ENCODE data around the gene OXCT2.
"Not testable (repeated sequence)": the region's sequence is repeated elsewhere in the genome, so short reads cannot be mapped to it uniquely, and the experiment has no call there.

OXCT2 gene

DNA sequence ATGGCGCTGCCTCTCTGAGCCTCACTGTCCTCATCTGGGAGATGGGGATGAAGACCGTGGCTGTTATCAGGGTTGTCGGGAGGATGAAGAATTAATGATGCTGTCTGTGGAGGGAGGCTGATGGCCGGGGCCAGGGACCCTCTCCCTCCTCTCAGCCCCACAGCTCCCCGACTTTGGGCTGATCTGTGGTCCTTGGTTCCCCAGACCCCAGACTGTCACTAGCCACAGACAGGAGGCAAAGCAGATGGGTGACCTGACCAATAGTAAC lies 15.9 kb upstream of the OXCT2 start:
- FAIRE-seq: not testable (repeated sequence)

DNA sequence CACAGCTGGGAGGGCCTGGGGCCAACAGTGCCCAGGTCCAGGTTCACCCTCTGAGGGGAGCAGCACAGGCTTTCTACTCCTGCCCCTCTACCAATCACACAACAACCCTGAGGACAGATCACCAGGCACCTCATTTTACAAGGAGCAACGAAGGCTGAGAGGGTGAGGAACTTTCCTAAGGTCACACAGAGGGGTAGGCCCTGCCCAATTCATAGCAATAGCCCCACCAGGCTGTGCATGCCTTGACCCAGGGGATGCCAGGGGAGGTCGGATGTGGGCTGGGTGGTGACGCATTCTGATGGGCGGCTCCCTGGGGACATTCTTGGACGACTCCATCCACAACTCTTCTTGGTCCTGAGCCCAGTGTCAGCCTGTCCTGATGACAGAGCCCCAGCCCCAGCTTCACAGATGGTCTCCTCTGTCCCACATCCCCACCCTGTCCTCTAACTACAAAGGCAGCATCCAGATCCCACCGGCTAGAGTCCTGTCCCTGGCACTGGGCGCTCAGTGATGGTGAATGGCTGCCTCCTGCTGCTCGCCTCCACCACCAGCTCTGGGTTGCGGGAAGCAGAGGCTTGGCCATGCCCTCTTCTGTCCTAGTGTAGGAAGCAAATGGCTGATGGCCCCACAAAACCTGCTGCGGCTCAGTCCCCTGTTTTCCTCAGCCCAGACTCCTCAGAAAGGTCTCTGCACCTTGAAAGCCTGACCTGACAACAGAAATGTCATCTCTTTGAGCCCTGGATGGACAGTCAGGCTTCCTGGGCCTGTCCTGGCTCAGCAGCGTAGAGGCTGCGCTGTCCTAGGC lies 15.4 kb upstream of the OXCT2 start:
- FAIRE-seq: not testable (repeated sequence)

DNA sequence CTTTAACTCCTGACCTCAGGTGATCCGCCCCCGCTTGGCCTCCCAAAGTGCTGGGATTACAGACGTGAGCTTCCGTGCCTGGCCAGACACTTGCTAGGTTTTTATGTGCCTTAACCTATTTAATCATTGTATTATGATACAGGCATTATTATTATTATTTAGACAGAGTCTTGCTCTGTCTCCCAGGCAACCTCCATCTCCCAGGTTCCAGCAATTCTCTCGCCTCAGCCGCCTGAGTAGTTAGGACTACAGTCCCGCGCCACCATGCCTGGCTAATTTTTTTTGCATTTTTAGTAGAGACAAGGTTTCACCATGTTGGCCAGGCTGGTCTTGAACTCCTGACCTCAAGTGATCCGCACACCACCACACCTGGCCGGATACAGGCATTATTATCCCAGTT lies 11.5 kb upstream of the OXCT2 start:
- FAIRE-seq: not testable (repeated sequence)

DNA sequence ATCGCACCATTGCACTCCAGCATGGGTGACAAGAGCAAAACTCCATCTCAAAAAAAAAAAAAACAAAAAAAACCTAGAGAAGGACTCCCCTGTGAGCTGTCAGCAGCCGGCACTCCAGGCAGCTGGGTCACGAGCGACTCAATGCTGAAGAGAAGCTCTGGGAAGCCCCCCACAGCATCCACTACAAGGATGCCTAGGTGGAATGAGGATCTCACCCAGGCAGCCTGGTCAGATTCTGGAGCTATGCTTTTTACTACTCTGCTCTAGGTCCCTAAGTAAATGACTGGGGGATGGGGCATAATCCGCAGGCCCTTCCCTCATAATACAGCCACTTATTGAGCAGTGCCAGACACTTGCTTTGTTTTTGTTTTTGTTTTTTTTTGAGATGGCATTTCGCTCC lies 11.0 kb upstream of the OXCT2 start:
- FAIRE-seq: no peak

DNA sequence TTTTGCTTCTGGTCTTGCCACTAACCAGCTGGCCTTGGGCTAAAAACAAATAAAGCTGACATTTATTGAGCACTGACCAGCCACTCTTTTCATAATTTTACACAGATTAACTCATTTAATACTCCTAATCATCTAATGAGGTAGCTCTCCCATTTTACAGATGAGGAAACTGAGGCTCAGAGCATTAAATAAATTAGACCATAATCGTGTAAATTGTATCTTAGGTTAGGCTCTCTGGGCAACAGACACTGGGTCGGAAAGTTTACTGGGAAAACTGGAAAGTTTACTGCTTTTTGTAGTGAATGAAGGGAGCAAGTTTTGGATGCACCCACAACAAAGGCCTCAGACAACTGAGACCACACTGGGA lies 10.2 kb upstream of the OXCT2 start:
- FAIRE-seq: no peak

DNA sequence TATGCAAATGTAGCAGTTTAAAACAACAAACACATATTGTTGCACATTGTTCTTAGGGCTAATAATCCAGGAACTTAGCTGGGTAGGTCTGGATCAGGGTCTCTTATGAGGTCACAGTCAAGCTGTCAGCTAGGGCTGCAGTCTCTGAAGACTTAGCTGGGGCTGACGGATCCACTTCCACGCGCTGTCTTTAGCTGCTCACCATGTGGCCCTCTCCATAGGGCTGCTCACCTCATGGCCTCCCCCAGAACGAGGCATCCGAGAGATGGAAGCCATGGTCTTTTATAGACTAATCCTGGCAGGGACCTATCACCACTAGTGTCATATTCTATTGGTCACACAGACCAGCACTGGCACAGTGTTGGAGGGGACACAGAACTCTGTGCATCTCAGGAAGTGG lies 8.7 kb upstream of the OXCT2 start:
- no peak for FAIRE-seq

DNA sequence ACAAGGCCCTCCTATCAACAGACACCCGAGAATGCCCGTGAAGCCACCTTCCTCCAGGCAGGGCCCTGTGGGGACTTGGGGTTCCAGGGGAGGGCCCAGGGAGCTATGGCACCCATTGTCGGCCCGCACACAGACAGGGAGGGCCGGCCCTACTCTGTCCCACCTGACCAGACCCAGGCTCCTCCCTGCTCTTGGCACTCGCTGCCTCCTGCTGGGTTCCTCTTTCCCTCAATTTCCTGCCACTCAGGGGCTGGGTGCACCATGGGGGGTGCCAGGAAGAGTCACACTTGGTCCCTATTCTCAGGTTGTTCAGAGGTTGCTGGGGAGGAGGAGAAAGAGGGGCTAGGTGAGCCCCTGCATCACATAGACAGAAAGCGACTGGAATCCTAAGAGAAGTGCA lies 8.0 kb upstream of the OXCT2 start:
- FAIRE-seq: no peak

DNA sequence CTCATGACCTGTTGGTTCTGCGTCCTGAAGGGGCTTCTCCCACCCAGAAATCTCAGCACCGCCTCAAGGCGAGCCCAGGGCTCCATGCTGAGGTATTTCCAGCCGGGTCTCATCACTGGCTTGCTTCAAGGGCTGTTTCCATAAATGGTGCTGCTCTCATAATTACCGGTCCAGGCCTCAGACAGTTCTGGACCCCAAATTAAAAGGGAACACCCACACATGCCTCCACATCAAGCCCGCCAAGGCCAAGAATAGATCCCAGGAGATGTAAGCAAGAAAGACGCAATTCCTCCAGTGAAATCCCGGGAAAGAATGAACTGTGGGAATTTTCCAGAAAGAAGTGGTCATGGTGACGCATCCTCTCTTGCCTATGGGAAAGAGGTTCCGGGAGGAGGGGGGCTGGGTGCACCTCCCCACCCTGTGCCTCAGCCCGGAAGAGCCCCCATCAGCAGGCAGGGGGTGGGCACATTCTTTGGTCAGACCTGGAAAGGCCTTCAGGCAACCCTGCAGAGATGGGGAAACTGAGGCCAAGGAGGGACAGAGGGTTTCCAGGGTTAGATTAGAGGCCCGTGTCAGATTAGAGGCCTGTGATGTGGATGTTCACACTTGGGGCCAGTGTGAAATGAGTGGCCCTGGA lies 7.4 kb upstream of the OXCT2 start:
- not testable (repeated sequence) for FAIRE-seq

DNA sequence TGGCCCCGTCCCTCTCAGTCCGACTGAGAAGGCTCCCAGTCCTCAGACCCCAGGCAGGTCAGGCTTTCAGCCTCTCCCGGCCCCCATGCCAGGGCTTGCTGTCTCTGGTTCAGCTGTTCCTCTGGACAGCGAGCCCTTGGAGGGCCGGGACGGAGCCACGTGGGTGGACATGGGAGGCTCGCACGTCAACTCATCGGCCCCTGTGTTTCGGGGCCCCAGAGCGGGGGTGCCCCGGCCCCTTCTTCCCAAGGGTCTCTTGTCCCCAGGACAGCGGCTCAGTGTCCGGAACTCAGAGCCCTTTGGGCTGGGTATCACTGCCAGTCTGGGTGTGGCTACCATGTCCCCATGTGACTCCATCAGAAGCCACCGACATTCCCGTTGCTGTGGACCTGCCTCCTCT lies 6.7 kb upstream of the OXCT2 start:
- FAIRE-seq: not testable (repeated sequence)

DNA sequence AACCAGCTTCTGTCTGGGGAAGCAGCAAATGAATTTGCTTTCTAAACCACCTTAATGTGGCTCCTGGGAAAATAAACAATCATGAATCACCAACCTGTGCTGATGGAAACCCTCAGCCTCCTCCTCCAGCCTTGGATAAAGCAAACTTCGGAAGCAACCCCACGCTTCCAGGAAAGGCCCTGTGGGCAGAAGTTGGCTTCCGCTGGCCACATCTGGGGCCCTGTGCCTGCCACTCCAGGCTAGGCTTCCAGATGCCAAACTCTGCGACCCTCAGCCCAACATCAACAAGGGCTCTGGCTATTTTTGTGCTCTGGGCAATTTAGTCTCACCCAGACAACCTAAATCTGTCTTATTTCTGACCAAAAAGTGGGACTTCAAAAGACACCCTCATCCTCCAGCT lies 6.2 kb upstream of the OXCT2 start:
- no peak for FAIRE-seq

DNA sequence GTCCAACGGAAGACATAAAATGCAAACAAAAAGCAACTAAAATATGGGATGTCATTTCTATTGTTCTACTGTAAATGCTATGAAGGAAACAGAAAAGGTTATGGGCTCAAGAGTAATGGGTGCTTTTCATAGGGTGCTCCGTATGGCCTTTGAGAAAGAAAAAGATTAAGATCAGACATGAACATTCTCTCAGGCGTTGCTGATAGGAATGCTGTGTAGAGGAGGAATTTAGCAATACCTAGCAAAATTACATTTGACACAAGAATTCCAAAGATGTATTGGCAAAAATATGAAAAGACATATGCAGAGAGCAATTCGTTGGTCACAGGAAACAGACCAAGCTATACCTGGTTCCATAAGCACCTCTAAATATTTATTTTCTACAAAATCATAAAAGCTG lies 5.7 kb upstream of the OXCT2 start:
- no peak for FAIRE-seq

DNA sequence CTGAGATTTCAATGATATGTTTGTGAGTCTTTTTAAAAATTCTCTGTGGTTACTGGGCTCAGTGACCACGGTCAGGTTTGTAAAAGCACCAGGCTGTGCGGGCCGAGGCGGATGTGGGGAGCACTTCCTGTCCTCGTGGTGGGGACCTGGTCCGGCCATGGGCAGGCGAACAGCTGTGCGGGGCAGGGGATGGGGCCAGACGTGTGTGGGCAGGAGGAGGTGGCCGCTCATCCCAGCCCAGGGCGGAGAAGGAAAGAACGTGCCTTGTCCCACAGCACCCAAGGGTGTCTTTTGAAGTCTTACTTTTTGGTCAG lies 5.2 kb upstream of the OXCT2 start:
- no peak for FAIRE-seq

DNA sequence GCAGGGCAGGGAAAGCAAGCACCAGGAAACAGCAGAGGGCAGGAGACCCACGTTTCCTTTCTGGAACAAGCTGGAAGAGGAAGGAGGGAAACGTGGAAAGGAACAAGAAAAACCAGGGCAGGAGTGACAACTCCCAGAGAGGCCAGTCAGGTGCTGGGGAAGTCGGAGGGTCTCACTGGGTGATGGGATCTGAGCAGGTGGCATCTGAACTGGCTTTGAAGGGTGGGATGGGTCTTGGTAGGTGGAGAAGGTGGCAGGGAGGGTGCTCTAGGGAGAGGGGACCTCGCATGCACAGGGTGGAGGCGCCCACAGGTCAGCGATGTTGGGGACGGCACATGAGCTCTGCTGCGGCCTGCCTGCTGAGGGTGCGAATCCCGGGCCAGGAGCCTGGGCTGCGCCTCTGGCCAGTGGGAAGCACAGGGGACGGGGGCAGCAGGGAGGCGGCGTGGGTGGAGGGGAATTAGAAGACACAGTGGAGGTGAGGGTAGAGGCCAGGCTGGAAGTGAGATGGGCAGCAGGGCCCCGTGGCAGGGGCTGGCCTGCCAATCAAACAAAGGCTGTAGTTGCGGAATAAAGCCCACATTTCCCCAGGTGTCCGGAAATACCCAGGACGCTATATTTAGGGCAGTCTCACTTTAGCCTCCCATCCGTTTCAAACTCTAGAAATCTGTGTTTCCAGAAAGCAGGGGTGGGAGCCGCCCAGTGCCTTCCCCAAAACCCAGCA lies 4.7 kb upstream of the OXCT2 start:
- FAIRE-seq: not testable (repeated sequence)

DNA sequence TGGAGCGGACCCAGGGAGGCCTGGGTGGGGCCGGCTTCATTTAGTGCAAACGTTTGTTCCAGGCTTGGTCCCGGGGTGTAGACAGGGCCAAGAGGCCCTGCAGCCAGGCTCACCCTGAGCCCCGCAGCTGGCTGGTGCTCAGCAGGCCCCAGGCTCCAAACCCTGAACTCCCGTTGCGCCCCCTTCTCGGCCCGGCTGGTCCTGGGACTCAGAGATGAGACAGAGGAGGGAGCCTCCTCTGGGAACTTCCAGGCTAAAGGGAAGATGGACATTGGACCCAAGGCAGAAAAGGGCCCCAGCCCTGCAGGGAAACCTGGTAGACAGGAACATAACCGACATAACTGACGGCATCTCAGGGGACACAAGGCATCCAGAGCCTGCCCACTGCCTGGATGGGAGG lies 4.0 kb upstream of the OXCT2 start:
- FAIRE-seq: not testable (repeated sequence)

DNA sequence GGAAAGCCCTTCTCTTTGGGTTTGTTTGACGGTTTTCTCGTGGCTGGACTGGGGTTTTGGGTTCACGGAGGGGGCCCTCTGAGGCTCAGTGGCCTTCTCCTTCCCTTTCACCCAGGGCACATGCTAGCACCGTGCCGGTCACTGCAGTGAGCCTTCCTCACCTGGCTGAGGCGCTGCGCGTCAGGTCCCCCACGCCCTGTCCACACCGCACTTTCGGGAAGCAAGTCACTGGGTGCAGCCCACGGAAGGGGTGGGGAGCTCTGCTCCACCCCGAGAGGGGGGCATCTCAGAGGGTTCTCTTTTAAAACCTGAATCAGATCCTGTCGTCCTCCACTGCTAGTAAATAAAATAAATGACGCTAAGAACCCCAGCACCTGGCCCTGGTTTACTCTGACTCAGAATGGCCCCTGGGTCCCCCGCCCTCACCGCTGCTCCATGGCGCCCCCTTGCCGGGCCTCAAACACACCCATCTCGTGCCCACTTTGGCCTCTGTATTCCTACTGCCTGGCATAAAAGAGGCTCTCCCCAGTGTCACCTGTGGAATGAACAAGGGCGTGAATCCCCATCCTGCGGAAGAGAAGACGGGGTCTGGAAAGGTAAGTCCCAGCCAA lies 2.3 kb upstream of the OXCT2 start:
- FAIRE-seq: not testable (repeated sequence)

DNA sequence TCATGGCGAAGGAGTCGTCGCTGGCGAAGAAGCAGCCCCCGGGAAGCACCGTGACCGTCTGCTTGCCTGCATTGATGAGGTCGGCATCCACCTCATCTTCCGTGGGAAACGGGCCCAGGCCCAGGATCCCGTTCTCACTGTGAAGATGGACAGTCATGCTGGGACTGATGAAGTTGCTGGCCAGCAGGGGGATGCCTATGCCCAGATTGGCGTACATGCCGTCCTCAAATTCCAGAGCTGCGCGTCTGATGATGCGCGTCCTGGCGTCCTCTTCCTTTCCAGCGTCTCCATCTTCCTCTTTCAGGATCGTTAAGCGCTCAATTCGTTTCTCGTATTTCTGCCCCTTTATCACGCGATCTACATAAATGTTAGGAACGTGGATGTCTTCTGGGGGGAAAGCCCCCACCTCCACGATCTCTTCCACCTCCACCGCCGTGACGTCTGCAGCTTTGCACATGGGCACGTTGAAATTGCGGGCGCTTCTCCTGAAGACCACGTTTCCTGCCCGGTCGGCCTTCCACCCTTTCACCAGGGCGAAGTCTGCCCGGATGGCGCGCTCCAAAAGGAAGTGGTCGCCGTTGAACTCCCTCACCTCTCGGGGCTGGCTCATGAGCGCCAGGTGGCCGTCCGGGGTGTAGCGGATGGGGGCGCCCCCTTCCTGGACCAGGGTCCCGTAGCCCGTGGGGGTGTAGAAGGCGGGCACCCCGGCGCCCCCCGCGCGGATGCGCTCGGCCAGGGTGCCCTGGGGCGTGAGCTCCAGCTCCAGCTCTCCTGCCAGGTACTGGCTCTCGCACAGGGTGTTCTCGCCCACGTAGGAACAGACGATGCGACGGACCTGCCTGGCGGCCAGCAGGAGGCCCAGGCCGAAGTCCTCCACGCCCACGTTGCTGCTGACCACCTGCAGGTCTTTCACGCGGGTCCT lies 787 bp downstream of the OXCT2 start:
- not testable (repeated sequence) for FAIRE-seq

DNA sequence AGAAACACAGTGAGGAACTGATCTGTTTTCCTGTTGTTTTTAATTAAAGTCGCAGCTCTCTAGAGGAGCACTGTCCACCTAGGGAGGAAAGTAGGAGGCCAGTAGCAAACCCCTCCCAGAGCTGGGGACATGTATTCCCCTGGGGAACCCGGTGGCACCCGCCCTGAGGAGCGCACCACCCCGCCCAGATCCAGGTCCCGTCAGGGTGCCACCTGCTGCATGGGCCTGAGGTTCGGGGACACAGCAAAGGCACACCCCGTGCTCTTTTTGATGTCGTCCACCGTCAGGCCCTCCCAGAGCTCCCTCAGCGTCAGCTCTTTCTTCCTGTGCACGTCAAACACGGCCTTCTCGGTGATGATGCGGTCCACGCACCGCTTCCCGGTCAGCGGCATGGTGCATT lies 1.6 kb downstream of the OXCT2 start:
- not testable (repeated sequence) for FAIRE-seq

DNA sequence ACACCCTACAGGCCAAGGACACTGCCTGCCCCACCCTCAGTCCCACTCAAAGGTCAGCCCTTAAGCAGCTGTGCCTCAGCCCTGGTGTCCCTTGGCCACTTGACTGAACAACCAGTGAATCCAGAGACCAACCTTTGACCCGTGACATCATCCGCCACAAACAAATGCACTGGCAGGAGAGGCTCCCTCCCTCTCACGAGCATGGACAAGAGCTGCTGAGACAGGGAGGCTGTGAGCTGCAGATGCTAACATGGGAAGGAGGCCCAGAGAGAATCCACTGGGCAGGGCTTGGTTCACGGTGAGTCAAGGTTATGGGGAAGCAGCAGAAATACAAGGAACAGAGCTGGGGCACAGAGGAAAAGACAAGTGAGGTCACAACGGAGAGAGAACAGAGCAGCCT lies 4.7 kb downstream of the OXCT2 start:
- not testable (repeated sequence) for FAIRE-seq

DNA sequence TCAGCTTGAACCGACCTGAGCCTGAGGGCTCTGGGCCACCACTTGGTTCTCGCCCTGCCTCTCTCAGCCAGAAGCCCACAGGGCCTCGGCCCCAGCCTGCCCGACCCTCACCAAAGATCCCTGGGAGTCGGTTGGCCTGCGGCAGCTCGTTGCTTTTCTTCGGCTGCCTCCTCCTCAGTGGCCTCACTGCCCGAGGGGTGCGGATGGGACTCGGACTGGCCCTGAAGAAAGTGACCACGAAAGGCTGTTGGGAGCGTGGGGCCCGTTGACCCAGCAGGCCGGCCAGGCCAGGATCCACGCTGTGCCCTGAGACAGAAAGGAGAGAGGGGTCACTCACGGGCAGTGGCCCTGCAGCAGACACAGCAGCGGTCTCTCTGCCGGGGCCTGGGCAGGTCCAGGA lies 6.6 kb downstream of the OXCT2 start:
- not testable (repeated sequence) for FAIRE-seq

DNA sequence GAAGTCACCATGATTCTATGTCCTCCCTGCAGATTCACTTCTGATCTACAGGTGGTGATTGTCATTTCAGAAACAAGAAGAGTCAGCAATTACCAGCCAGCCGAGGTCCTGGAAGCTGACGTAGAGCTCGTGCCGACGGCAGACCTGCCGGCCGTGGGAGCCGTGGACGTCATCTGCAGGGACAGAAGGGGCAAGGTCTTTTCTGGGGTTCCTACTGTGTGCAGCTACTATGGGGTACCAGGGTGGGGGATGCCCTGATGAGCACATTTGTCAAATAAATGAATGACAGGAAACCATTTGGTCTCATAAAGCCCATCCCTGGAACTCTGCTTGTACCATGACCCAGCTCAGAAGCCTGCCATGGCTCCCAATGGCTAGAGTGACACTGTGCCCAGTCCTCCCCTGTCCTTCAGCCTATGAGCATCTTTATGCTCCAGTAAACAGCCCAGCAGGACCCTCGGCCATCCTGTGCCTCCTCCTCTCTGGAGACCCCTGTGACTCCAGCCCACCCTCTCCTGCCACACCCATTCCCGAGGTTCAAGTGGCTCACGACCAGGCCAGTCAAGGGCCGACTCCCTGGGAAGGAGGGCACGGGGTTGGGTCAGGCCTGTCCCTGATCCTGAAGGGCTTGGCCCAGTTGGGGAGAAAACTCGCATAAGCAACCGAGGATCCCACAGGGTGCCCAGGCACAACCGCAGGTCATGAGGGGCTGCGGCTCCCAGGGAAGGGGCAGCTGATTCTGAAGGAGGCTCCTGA lies 7.4 kb downstream of the OXCT2 start:
- FAIRE-seq: not testable (repeated sequence)

DNA sequence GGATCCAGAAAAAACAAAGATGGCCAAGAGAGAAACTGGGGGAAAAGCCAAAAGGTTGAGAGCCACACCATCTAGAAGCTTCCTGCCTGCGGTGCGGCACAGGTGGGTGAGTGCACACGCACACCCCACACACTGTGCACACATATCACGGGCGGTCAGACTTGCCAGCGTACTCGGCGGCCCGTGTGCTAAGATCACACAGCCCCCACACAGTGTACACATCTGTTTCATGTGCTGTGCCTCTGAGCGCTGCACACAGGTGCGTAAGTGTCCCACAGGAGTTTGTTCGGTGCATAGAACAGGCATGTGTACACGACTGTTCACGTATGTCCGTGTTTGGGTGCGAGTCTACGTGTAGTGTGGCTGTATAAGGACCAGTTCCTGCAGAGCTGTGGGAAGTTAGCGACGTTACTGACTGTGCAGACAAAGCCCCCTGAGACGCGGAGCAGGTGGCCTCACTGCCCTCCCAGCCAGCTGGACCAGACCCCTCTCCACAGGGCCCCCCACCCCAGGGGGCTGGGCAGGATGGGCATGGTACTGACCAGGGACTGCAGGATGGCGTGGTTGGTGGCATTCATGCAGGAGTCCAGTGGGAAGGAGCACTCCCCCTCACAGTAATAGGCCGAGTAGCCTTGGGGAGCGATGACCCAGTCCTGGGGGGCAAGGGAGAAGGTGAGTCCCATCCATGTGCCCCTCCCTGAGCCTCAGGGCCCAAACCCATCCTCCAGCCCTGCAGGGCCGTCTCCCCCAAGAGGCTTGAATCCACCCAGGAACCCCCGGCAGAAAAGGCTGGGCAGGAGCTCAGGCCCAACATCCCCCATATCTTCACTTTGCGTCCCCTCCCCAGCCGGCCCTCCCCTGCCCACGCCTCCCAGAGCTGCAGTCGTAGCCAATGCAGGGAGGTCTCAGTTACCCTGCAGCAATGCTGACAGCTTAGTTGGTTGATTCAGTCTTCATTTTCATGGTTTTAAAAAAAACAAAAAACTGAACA lies 8.3 kb downstream of the OXCT2 start:
- FAIRE-seq: no peak
